Nephron (organoid): Measurements from ENCODE around the gene OR4K15.

ENCODE experiments used
- H3K27ac Mint-ChIP-seq, 3 experiments: 2 replicates each; pipeline ENCODE4 v1.8.0; 2020; ENCODE audit warnings: mixed read lengths in 3 of 3, mild to moderate bottlenecking in 2 of 3, moderate library complexity in 1 of 3
- H3K27me3 Mint-ChIP-seq: 2 replicates; pipeline ENCODE4 v1.8.0; 2021; ENCODE audit warnings: low read depth, mild to moderate bottlenecking, moderate library complexity, mixed read lengths
- H3K36me3 Mint-ChIP-seq: 2 replicates; pipeline ENCODE4 v1.8.0; 2020; ENCODE audit warnings: low read depth, mixed read lengths
- H3K4me1 Mint-ChIP-seq: 2 replicates; pipeline ENCODE4 v1.8.0; 2020; ENCODE audit warnings: mixed read lengths
- H3K4me3 Mint-ChIP-seq, 3 experiments: 2 replicates each; pipeline ENCODE4 v1.8.0; 2020; ENCODE audit warnings: mild to moderate bottlenecking in 3 of 3, mixed read lengths in 3 of 3, moderate library complexity in 2 of 3
- H3K9me3 Mint-ChIP-seq: 2 replicates; pipeline ENCODE4 v1.8.0; 2020; ENCODE audit warnings: mixed read lengths
- CTCF ChIP-seq, 3 experiments: fragments of 200-600 bp; sonication (generic); IDR thresholded peaks; one replicate each; pipeline ENCODE4 v1.5.0; 2021; ENCODE audit warnings: antibody characterized with exemption in 3 of 3; ENCODE audit not compliant: unreplicated experiment in 3 of 3

OR4K15 gene

GRCh38 chr14:19974844-19975243 lies 547 bp upstream of the OR4K15 start:
- H3K27ac Mint-ChIP-seq, result no peak overlapping the region
- peaks cover 29% of the 10 kb centered on the region for H3K9me3 Mint-ChIP-seq

GRCh38 chr14:19993438-19993837 lies 18.0 kb downstream of the OR4K15 start:
- Mint-ChIP-seq H3K27me3 (no peaks in the 10 kb centered on the region), H3K36me3 (no peaks in the 10 kb centered on the region), H3K9me3 (peaks cover 54% of the 10 kb centered on the region), H3K4me1 (no peaks in the 10 kb centered on the region), H3K4me3 (no peak overlapping the region), H3K27ac (no peak overlapping the region)
- no peak for TF ChIP-seq CTCF (IDR thresholded peaks at IDR 0.05; ENCODE audit: unreplicated experiment in 3 of 3)

More at GRCh38 chr14:19974844-19975243, 547 bp upstream of the OR4K15 start:
- H3K4me1 Mint-ChIP-seq, result no peaks in the 10 kb centered on the region
- TF ChIP-seq CTCF (IDR thresholded peaks at IDR 0.05; ENCODE audit: unreplicated experiment in 3 of 3), result no peak
- no peak overlapping the region for H3K4me3 Mint-ChIP-seq
- H3K27me3 Mint-ChIP-seq, result no peaks in the 10 kb centered on the region
- H3K36me3 Mint-ChIP-seq, result no peaks in the 10 kb centered on the region

- H3K4me3 Mint-ChIP-seq, result no peak within 1 kb of the TSS
- no peak within 1 kb of the TSS for H3K27ac Mint-ChIP-seq
- TF ChIP-seq CTCF (IDR thresholded peaks at IDR 0.05; ENCODE audit: unreplicated experiment in 3 of 3), result no peak
- peaks cover 28% of the 10 kb centered on the region for H3K9me3 Mint-ChIP-seq
- no peaks in the 10 kb centered on the region for H3K4me1 Mint-ChIP-seq
- H3K36me3 Mint-ChIP-seq, result no peaks in the 10 kb centered on the region
- no peaks in the 10 kb centered on the region for H3K27me3 Mint-ChIP-seq
Measured at GRCh38 chr14:20001863-20002262, 26.5 kb downstream of the OR4K15 start, which contains the start of gene OR4Q2. TSS of gene OR4Q2 (plus strand) at chr14:20002163.

- Mint-ChIP-seq H3K9me3 (peaks cover 31% of the 10 kb centered on the region), H3K4me3 (no peak overlapping the region), H3K4me1 (no peaks in the 10 kb centered on the region), H3K27ac (no peak overlapping the region), H3K27me3 (no peaks in the 10 kb centered on the region), H3K36me3 (no peaks in the 10 kb centered on the region)
- no peak for TF ChIP-seq CTCF (IDR thresholded peaks at IDR 0.05; ENCODE audit: unreplicated experiment in 3 of 3)
Measured at GRCh38 chr14:20002319-20002718, 26.9 kb downstream of the OR4K15 start.

- Mint-ChIP-seq H3K9me3 (peaks cover 33% of the 10 kb centered on the region), H3K27ac (no peak overlapping the region), H3K4me3 (no peak overlapping the region), H3K27me3 (no peaks in the 10 kb centered on the region), H3K36me3 (no peaks in the 10 kb centered on the region), H3K4me1 (no peaks in the 10 kb centered on the region)
- TF ChIP-seq CTCF (IDR thresholded peaks at IDR 0.05; ENCODE audit: unreplicated experiment in 3 of 3), result no peak
Measured at GRCh38 chr14:20008156-20008555, 32.8 kb downstream of the OR4K15 start.

GRCh38 chr14:20019257-20019865 lies 44.0 kb downstream of the OR4K15 start, which contains the start of gene OR4K14:
TSS of gene OR4K14 (minus strand) at chr14:20019307. CDS start at chr14:20015193, 4,114 bp downstream.
- Mint-ChIP-seq H3K4me1 (no peaks in the 10 kb centered on the region), H3K27me3 (no peaks in the 10 kb centered on the region), H3K9me3 (peaks cover 31% of the 10 kb centered on the region), H3K4me3 (no peak within 1 kb of the TSS), H3K36me3 (no peaks in the 10 kb centered on the region), H3K27ac (no peak within 1 kb of the TSS)
- TF ChIP-seq CTCF (IDR thresholded peaks at IDR 0.05; ENCODE audit: unreplicated experiment in 3 of 3), result no peak
